HG03095 (cell line): ENCODE data around the gene PTGIS.
"Not testable (repeated sequence)": the region's sequence is repeated elsewhere in the genome, so short reads cannot be mapped to it uniquely, and the experiment has no call there.

Source experiments
- ATAC-seq: cut with Tn5 transposase; IDR thresholded peaks from one replicate; pipeline ENCODE4 v1.9.1; 2021; ENCODE audit warnings: moderate library complexity; ENCODE audit not compliant: unreplicated experiment

The PTGIS gene

DNA sequence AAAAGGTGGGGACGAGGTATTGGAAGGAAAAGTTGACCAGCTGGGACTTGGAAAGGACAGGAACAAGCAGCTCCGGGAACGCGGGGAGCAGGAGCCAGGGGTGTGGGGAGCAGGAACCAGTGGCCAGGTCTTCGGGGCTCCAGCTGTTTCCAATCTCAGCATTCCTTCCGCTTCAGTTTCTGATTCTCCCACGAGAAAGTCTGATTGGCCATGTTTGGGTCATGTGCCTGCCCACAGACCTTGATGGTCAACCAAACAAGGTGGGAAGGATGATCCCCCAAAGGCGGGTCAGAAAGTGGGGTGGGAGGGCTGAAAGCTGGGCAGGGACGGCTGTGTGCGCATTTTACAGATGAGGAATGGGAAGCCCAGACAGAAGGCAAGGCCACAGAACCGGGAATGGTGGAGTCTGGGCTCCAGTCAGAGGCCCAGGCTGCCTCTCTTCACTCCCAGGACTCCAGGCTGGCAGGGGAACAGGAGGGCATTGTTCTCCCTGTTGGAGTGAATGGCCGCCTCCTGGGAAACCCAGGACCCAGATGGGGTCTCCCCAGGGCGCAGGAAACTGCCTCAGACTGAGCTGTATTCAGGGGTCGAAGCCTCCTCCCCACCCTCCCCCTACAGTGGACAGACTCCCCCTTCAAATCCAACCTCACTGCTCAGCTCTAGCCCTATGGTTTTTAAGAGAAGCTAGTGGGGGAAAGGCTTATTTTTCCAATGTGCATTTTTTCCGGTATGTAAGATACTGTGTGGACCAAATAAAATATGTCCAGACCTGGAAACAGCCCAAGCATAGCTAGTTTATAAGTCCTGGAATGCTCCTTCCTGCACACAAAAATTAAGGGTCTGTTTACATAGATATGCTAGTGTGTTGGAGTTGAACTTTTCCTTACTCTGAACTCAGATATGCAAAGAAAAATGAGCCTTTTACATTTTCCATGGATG, 12.2 kb upstream of the PTGIS start:
- ATAC-seq, result no peak

DNA sequence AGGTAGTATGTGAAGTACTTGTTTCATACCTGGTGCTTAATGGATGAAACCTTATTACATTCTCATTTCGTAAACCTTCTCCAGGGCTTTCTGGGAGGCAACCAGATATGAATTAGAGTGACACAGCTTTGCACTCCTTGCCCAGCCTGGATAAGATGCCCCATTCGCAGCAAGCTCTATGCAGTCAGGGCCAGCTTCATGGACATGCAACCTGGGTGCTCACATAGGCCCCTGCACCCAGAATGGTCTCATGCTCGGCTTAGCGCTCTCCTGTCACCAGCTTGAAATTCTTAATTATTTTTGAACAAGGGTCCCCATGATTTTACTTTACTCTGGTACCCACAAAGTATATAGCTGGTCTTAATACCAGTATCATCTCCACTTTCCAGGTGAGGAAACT, 11.3 kb upstream of the PTGIS start:
- ATAC-seq, result no peak

DNA sequence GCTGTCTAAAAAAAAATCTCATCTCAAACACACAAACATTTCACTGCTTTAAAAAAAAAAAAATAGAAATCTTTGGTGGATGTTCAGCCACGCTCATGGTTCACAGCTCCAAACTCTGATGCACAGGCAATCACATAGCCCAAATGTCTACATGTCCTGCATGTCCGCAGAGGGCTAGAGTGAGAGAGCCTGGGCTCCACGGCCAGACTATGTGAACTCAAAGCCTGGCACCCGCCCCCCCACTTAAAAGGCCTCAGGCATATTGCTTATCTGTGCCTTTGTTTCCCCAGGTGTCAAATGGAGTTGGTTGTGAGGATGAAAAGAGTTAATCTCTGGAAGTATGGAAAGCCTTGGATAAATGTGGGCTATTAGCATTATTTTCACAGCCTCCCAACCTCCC, 10.5 kb upstream of the PTGIS start:
- no peak for ATAC-seq

DNA sequence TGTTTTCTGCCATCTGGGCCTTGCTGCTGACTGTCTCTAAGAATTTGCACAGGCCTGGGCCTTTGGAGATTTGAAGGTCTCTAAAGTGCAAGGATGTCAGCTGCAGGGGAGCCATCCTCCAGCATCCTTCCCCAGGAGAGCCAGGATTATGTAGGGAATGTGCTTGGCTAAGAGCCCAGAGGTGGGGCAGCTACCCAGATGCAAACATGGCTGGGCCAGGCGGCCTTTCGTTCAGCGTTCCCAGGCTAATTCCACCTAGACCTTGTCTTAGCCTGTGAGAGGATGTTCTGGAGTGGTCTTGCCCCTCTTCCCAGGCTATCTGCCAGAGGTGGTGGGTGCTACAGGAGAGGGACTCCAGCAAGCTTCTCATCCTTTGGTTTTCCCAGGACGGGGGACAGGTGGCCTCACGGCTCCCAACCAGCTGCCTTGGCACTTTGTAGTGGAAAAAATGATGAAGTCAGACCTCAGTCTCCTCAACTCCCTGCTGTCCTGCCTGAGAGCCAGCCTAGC, 7.7 kb upstream of the PTGIS start:
- ATAC-seq, result no peak

DNA sequence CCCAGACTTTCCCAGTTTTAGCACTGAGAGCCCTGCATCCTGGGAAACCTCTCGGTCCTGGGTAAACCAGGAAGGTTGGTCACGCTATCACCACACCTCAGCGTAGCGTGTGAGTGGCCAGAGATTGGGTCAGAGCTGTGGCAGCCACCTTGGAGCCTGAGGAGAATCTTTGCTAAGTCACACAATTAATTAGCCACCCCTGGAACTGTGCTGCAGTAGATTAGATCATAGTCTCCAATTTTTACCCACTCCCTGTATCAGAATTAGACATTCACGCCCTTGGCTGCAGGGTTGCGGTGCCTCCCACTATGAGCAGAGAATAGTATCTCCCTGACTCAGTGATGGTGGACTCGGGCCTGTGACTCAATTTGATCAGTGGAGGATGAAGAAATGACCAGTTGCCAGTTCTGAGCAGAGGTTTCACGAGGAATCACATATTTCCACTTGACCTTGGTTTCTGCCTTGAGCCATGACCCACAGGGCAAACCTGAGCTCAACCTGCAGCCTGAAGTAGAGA, 6.0 kb upstream of the PTGIS start:
- ATAC-seq, result no peak

DNA sequence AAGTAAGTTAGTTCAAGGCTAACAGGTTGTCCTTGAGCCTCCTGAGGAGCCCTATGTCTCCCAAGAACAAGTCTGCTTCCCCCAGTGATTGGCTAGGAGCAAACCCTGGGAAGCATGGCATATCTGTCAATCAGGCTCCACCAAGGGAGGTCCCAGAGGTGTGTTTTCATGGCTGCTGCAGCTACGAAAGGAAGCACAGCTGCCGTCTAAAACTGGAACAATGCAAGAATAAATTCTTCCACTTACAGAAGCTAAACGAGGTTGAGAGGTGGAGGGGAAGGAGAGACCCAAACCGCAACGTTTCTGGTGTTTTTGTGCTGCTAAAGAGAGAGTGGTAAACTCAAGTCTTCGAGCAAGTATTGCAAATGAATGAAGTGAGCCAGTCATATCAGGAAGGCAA, 4.9 kb upstream of the PTGIS start:
- ATAC-seq, result no peak

DNA sequence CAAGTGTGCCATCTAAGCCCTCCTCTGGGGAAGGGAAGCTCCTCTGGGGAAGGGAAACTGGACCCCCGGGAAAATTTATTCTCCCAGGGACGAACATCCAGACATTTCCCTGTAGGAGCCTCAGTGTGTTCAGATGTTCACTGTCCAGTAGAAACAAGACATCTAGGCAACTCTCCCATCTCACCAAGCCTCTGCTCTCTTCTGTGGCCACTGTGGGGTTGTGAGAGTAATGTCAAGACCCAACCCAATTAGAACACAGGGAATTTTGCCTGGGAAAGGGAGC, 3.6 kb upstream of the PTGIS start:
- no peak for ATAC-seq

DNA sequence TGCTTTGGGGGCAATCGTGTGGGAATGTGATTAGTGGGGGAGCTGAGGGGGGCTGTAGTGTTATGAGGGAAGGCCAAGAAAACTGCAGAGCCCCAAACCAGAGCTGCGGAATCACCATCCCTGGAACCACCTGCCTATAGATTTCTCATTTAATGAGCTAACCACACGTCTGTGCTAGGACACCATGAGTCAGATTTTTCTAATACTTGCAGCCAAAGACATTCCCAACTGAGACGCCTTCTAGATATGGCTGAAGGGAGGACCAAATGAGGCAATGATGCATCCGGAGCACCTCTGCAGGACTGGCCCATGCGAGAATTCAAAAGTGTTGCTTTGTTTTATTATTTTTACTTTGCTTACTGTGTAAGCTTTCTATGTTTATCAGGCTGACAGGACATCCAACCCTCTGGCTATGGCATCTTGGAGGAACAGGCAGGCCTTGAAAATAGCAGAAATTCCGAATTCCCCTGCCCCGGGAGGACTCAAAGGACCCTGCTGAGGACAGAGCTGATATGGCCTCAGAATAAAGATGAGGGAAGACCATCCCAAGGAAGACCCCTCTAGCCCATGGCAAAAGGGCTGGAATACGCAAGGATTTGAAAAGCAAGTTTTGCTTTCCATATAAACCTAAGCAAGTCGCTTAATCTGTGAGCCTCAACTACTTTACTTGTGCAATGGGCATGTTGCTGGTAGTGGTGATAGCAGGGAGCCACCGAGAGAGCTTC, 3.1 kb upstream of the PTGIS start:
- ATAC-seq, result no peak

DNA sequence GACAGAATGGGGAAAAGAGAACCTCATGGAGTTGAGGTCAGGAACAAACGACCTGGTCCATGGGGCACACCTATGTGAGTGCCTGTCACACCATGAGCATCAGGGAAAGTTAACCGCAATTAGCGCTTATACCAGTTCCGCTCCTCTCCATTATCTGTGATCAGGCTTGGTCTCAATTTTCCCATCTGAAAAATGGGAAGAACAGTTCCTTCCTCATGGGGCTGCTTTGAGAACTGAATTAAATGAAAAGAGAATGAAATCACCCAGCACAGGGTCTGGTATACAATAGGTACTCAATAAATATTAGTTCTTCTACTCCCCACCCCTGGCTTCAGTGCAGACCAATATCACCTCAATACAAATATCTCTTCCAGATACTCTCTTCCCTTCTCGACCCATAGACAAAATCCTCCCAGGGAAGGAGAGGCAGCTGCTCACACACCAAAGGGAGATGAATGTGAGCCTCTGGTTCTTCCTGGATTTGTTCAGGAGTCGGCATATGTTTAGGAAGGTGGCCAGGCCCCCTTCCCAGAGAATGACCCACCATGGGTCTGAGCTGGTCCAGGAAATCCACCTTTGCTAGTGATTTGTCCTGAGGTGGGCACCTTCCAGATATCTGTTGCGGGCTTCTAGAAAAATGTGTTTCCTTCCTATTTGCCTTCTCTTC, 2.4 kb upstream of the PTGIS start:
- no peak for ATAC-seq

DNA sequence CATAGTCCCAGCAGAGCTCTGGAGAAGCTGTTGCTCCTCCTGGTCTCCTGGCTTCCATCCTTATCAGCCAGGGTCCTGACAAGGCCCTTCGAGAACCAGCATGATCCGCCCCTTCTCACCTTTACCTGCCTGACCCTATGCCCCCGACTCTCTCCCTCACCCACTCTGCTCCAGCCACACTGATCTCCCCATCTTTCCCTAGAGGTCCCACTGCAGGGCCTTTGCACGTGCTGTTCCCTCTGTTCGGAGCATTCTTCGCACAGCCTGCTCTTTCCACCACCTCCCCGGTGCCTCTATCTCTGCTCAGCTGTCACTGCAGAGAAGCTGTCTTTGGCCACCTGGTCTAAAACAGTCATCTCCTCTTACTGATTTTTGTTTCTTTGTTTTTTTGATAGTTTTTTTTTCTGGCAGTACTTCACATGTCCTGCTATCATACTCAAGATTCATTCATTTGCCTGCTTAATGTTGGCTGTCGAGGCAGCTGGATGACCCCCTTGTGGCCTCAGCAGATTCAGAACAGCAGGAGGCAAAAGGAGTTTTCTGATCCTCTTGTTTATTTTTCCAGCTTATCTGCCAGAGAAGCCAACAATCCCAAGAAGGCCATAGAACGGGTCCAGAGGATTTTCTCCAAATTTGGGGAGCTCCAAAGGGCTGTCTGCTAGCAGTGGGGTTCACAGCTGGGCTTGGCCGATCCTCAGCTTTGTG, 1.6 kb upstream of the PTGIS start:
- ATAC-seq, result no peak

DNA sequence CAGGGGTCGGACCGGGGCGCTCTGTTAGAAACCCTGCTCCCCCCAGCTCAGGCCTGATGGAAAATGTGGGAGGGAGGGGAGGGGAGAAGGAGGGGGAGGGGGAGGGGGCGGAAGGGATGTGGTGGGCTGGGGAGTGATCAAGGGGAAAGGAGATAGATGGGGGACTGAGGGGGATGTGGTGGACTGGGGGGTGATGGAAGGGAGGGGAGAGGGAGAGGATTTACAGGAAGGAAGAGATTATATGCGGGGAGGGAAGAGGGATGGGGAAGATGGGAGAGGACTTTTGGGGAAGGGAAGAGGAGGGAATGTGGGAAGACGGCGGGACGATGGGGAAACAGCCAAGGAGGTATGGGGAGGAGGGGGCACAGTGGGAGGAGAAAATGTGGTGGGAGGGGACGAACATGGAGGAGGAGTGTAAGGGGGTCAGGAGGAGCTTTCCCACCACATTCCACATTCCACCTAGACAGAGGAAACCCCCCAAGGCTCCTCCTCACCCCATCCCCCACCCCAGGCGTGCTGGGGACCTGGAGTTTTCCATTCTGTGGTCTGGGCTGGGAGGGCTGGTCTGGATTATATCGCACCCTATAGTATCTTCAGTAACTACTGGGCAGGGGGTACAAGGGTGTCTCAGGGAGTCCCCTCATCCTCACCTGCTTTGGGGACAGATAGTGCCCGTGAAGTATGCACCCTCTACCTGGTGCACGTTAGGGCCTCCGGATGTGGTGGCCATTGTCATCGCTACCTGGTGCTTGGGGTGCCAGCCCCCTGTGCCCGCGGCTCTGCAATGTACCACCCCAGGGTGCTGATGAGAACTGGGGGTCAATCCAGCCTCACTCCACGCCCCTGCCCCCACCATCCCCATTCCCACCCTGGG, 578 bp upstream of the PTGIS start:
- no peak for ATAC-seq

DNA sequence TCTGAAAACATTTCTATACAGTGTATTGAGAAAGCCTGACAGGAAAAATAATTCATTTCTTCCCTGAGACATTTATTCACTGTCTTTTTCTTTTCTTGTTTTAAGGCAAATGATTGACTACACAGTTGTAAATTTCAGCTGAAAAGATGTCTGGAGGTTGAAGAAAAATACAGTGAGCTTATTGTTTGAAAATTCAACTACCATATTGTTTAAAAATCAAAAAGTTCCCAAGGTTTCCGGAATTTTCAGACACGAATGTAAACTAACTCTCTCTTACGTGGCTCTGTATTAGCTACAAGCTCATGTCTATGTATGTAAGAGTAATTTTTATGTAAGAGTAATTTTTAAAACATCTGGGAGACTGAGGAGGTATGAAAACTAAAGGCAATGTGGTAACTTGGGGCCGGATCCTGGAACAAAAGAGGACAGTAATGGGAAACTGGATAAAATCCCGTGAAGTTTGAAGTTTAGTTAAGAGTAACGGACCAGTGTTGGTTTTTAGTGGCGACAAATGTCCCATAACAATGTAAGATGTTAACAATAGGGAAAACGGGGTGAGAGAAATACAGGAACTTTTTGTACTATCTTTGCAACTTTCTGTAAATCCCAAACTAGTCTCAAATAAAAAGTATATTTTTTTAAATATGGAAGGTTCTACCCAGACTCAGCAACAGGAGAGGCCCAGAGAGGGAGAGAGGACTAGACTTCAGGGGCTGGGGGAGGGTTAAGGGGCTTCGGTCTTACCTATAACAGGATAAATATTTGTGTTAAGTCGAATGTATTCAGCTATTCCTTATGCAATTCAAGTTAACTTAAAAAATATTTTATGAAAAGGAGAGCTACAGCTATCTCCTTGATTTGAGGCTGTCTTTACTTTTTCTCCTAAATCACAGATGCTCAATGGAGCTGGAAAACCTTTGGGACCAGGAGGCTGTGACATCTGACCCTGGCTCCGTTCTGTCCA, 1.3 kb downstream of the PTGIS start:
- no peak for ATAC-seq

DNA sequence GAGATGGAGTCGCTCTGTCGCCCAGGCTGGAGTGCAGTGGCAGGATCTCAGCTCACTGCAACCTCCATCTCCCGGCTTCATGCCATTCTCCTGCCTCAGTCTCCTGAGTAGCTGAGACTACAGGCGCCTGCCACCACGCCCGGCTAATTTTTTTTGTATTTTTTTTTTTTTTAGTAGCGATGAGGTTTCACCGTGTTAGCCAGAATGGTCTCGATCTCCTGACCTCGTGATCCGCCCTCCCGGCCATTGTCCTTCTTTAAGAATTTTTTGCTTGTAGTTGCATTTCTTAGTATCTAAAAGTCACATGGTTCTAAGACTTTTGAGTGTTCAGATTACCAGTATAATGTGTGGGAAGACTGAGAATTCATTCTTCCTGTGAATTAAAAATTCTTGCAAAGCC, 2.9 kb downstream of the PTGIS start:
- ATAC-seq, result not testable (repeated sequence)

DNA sequence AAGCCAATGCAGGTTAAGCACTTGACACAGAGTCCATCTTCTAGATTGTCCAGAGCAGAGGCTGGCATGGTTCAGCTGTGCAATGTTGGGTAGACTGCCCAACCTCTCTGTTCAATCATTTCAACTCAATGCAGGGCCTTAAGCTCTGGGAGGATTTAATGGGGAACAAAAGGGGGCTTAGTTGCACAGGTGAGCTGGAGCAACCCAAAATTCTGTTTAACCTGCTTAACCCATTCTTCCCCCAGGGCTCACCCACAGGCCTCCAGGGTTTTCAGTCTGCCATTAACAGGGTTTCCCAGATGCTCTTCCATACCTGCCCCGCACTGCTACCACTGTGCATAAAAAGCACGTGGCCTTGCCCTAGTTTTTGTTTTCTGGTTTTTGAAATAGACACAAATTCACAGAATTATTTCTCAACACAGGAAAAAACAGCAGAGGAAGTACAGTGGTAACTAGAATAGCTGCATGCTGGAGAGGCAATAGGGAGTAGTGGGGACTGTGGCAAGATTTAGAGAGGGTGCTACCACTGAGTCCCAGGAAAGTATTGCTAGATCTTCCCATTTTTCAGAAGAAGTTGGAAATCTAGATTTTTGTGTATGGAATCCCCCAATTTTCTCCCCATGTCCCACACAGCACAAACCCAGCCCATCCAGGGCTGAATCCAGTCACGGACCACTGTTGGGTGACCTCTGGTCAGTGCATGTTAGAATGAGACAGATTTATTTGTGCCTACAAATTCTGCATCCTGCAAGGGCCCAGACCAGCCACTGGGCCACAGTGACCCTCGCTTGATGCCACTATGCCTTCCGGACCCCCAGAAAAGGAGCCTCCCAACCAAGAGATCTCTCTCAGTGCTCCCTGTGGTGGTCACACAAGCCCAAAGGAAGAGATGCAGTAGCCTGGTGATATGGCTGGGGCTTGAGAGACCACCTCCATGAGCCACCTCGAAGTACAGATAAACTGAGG, 4.6 kb downstream of the PTGIS start:
- no peak for ATAC-seq

DNA sequence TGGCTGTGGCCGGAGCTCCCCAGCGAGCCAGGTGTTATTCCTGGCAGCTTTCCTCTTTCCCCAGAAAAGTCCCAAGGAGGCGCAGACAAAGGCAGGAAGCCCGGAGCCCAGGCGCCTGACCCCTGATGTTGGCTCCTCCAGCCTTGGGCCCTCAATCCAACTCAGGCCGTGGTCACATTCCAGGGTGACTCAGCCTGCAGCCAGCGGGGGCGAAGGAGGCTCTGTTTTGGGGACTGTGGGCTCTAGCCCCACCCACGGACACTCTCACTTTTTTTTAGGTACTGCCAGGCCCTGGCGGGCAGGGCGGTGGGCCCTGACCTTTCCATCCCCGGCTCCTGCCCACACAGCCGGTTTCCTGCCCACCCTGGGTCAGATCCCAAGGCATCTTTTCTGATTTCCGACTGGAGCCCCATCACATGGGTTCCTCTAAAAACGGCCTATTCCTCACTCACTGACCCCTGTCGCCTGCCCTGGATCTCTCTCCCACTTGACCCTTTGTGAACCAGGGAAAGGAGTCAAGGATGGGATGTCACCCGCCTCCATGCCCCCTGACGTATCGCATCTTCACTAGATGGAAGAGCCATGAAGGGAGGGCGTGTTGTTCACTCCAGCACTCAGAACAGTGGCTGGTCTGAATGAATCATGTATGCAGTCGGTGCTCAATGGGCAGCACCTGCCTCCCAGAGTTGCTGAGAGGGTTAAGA, 5.5 kb downstream of the PTGIS start:
- no peak for ATAC-seq

DNA sequence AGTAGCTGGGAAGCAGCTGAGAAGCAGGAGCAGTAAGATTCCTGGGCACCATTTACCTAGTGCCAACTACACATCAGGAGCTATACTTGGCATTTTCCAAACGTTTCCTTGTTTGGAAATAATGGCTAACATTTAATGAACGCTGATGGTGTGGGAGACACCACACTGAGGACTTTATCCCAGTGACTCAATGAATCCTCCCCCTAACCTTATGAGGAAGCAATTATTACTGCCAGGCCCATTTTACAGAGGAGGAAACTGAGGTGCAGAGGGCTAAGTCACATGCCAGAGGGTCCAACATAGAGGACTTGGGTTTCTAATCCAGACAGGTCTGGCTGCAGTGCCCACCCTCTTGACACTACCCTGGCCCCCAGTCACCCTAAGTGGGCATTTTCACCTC, 6.1 kb downstream of the PTGIS start:
- no peak for ATAC-seq

DNA sequence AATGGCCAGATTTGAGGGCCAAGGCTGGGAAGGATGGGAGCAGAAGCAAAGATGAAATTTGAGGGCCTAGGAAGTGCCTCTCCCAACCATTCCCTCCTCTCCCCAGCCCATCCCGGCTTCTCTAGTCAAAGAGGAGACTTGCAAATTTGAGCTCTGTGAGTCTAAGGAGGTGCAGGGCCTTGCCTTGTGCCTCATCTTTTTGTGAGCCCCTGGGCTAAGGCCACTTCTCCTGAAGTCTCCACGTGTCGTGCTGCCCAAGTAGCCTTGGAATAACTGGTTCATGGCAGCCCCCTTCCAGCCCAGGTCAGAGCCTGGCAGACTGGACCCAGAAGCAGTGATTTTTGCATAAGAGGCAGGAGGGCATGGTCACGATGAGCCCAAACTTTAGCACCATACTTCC, 6.7 kb downstream of the PTGIS start:
- ATAC-seq, result no peak
